GM21367 (cell line): Measurements from ENCODE around the gene DYNLT5.
"Not testable (repeated sequence)": the region's sequence is repeated elsewhere in the genome, so short reads cannot be mapped to it uniquely, and the experiment has no call there.

ENCODE experiments used
- ATAC-seq: cut with Tn5 transposase; IDR thresholded peaks from one replicate; pipeline ENCODE4 v1.9.1; 2021; ENCODE audit not compliant: unreplicated experiment

Gene DYNLT5

DNA sequence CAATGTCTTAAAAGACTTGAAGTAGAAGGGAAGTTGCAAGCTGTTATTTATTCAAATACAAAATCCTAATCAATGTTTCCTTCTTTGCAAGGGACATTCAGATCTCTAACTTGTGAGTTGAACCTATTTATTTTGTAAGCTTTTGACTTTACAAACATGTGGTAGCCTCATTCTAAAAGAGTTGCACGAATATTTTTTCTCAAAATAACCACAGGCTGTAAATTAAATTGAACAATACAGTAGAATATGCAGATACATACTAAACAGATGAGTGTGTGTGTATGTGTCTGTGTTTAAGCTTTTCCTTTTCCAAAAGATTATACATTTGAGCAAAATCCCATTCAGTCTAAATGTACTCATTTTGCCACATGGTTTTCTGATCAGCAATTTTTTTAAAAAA is 4.8 kb upstream of the DYNLT5 start:
- no peak for ATAC-seq

DNA sequence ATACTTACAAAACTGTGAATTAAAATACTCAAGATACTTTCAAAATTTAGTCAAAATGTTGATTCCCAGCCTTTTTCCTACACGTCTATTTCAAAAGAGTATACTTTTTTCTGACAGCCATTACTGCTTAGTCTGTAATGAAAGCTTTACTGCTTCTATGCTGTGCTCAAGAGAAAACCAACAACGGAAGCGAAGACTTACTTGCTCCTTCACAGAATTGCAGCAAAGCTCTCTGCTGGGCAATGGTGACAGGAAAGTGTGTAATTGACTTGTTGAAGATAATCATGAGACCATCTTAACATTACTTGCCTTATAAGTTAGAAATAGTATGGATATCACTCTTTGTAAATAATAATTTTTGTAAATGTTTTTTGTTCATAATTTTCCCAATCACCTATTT is 1.7 kb upstream of the DYNLT5 start:
- no peak for ATAC-seq

DNA sequence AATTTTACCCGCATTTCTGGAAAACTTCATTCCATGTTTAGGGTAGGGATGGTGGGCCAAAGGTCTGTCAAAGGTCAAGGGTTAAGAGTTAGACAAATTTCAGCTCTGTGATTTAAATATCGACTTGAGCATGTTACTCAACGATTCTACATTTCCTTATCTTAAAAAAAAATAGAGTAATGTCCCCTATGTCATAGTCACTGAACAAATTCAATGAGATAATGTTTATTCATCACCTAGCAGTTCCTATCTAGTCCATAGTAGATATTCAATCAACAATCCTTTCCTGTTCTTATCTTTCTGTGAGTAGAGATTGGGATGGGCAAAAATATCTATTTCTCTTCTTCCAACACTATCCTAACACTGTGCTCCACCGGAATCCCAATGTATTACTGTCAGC is 1.1 kb upstream of the DYNLT5 start:
- no peak for ATAC-seq

DNA sequence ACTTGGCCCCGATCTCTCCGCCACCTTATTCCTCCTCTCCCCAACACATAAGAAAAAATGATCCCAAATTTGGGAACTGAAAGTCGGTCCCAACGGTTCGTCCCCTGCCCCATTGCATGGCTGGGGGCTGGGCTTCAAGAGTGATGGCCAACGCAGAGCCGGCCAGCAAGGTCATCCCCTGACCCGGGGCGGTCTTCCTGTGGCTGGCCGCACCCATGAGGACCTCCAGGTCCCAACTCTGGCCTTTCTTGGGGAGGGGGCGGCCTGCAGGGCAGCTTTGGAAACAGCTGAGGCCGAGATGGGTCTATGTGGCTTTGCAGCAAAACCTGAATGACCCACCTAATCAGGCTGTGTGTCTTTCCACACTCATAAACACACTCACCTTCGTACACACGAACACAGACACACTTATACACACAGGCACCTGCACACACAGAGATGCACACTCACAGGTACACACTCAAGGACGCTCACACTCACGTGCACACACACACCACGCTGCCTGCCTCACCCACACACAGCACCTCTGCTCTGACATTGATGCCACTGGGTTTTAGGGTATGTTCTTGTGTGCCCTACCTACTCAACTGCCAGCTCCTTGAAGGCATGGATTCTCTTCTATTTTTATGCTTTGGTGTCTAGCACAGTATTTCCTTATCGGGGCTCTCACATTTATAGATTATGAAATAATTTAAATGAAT is 562 bp downstream of the DYNLT5 start:
- ATAC-seq = no peak

DNA sequence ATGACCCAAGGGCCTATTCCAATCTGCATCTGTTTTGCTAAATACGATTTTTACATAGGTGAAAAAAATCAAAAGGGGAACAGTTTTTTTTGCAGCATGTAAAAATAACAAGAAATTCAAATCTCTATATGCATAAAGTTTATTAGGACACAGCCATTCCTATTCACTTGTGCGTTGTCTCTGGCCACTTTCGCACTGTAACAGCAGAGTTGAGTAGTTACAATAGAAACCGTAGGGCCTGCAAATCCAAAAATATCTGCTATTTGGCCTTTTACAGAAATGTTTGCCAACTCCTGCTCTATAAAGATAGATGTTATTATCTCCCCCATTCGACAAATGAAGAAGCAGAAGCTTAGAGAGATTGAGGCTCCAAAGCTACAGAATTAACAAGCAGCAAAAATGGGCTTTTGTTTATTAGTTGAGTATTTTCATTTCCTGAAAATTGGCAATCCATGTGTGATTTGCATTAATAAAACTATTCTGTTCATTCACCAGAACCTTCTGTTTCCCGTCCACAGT is 5.5 kb downstream of the DYNLT5 start:
- no peak for ATAC-seq

DNA sequence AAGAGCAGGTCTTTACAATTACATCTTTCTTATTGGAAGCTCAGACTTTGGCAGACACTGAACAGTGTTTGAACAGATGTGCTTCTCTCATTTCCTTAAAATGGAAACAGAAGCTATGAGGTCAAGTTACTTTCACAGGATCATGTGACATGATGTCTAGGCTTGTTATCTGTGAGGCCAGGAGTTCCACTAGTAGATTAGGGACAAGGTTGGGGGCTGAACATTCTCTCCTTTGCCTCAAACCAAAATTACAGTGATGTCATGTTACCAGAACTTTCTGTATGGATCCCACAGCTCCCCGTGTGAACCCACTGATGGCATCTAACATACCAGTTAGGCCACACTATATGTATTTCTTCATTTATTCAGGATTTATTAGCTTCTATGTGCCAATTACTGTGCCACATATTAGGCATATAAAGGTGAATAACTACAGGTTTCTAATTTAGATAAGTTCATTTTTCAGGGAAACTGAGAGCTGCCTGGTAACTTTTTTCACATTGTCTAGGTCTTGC is 6.0 kb downstream of the DYNLT5 start:
- ATAC-seq = peak; percentile 100

DNA sequence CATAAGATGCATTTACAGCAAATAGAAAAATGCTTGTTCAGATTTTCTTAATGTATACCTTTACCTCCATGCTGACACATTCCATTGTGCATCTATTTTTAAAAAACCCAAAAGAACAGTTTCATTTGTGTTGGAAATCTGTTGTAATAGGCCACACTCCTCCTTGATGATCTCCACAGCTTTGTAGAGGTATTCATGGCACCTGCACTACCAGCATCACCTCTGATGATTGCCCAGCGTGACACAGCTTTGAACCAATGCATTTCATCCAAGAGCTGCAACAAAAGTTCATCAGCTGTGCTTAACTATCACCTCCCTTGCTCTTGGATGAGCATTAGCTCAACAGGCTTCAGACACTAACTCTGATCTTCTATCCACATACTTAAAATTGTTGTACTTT is 8.2 kb downstream of the DYNLT5 start:
- ATAC-seq = no peak

DNA sequence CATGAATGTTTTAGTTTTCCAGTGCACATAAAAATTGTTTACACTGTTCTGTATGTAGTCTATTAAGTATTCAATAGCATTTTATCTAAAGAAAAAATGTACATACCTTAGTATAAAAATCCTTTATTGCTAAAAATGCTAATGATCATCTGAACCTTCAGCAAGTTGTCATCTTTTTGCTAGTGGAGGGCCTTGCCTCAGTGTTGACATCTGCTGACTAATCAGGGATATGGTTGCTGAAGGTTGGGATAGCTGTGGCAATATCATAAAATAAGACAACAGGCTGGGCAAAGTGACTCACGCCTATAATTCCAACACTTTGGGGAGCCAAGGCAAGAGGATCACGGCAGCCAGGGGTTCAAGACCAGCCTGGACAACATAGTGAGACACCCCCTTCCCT is 9.0 kb downstream of the DYNLT5 start:
- no peak for ATAC-seq

DNA sequence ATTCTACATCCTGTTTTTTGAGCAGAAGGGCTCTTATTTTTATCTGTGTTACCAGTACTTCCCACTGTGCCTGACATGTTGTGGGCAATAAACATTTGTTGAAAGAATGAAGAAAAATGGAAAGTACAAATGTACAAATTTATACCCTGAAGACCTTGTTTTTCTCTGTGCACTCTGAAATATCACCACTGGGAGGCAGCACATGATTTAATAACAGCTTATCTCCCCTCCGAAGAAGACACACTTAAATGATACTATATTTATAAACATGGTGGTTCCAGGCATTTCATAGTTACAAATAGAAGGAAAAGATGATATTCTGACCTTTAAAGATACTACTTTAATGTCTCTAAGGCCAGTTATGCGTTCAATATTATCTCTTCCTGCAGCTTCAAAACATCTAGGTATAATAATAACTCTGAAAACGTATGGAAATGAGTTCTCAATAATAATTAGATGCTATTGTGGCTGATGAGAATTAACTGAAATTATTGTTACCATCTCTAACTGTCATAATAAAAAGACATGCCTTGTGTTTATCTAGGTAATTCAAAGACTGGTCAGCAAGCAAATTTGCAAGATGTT is 12.8 kb downstream of the DYNLT5 start:
- peak; percentile 67 for ATAC-seq

DNA sequence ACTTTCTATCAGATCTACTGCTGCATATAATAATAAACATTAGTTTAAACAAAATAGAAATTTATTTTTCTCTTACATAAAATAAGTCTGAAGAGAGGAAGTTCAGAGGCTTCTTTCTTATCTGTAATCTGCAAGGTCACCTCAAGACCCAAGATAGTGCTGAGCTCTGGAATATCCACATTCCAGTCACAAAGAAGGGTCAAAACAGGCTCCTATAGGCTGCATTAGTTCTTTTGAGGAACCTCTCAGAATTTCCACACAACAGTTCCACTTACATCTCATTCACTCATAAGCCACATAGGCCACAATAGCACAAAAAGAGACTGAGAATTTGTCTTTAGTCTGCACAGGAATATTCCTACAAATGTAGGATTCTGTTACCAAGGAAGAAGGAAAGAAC is 15.4 kb downstream of the DYNLT5 start:
- ATAC-seq = no peak

DNA sequence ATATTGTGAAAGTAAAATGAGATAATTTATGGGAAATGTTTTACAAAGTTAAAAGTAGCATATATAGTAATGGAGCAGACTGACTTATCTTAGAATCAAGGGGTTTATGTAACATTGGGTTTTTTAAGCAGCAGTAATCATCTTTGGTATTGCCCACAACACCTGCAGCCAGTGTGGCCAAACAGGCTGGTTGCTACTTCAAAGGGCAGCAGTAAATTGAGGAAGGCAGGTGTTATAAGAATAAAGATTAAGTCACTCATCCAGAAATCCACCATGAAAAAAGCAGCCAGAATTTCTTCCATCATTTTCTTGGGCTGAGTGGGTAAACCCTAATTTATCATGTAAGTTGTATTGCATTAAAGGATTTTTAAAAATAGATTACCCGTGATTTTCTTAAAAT is 16.7 kb downstream of the DYNLT5 start:
- no peak for ATAC-seq

DNA sequence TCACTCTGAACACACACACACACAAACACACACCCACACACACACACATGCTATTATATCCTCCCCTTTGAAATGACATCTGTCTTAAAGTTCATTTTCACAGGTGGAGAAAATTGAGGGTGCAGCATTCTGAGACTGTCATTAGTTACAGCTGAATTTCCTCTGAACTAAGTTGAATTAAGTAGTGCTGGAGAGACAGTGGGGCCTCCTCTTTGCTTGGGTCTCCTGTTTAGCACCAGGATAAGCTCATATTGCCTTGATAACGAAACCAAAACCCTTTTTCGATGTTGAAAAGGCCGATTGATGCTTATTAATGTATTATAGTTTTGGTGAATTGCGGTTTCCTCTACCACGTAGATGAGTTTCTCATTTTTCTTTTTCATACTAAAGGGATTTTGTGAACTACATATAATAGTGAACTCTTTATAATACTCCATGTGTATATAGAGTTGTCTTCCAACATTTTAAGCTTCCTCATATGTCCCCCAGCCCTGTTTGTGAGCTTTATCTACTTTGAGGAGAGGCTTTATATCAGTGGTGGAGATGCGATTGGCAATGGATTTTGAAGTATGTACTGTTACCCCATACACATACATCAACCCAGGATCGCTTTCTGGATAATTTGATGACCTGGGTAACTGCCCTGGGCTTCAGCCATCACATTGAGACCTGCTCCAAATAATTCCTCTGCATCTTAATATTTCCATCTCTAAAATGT is 17.4 kb downstream of the DYNLT5 start:
- ATAC-seq = no peak

DNA sequence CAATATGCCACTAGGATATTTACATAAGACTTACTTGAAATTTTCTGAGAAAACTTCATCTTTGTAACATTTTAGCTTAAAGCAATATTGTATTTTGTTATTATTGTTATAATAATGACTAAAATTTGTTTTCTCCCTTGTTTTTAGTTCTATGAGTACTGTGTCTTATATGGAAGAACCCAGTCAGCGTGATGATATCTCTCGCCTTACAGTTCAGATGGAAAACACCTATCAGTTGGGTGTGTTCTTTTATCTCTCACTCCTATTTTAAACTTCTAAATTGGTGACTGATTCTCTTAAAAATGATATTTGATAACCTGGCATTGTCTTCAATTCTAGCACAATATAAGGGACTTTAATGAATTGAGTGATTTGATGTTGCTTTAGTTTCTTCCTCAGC is 18.0 kb downstream of the DYNLT5 start:
- ATAC-seq = no peak

DNA sequence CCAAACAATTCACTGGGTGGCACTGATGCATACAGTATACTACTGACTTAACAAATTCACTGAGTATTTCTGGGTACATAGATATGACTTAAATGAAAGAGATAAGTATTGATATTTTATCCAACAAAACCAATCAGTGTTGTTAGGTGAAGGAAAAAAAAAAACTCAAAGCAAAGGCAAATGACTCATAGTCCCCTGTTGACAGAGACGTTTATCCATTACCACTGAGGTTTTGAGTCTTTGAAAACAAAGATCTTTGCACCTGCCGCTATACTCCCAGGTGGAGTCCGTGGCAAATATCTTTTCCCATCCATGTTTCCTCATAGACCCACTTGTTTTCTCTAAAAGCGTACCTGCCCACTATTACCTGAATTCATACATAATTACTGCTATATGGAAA is 18.4 kb downstream of the DYNLT5 start:
- no peak for ATAC-seq

DNA sequence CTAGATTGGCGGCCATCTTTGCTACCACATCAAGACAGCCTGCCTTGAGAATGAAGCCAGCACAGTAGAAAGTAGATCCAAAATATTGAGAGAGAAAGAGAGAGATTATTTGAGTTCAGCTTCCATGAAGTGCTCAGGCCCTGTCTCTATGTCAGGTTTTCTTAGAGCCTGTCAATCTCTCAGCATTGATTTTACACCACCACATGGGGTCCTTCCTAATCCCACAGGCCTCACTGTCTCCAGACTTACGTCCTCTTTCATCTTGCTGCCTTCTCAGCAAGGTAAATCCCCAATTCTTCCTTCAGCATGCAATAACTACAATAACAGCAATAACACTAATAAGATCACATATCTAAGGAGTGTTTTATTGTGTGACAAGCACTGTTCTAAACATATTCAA is 21.0 kb downstream of the DYNLT5 start:
- no peak for ATAC-seq

DNA sequence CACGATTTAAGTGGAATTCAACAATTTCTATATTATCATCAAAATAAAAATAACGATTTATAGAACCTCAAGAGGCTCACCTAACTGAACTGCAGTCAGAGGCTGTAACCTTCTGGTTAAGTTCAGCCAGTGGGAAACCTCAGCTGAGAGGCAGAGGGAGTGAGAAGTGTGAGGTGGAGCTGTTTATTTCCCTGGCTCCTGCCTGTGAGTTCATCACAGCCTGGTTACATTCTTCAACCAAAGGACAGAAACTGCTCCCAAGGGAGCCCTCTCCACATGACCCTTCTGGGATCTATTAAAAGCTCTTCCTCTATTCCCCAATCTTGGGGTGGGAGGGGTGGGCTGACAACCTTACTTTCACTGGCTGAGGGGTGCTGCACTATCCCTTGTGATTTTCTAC is 22.2 kb downstream of the DYNLT5 start:
- no peak for ATAC-seq

DNA sequence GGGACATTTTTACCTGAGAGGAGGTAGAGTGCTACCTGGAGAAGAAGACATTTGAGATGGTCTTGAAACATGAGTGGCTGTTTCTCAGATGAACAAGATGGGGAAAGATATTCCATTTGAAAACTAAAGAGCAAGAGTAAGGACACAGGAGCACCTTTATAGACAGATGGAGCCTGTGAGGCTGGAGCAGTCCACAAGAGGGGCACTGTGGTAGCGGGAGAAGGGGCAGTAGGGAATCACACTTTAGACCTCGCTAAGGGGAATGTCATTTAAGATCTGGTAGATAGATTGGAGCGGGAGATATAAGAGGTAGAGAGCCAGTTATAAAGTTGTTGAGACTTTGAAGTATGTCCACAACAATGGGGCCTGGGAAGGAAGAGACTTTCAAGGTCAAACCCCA is 23.4 kb downstream of the DYNLT5 start:
- no peak for ATAC-seq

DNA sequence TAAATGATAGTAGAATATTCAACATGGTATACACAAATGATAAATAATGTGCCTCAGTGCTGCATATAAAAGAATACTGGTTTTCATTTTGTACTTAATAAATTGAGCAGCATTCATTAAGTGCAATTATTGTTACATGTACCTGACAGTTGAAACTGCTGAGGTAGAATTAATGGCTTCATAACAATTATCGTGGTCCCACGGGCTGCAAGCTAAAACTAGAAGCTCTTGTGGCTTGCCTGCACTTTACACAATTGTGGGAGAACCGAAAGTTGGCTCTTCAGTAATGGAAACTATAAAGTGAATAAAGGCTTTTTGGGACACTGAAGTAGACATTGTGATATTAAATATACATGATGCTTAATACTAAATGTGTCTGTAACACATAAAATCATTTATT is 25.6 kb downstream of the DYNLT5 start:
- no peak for ATAC-seq

DNA sequence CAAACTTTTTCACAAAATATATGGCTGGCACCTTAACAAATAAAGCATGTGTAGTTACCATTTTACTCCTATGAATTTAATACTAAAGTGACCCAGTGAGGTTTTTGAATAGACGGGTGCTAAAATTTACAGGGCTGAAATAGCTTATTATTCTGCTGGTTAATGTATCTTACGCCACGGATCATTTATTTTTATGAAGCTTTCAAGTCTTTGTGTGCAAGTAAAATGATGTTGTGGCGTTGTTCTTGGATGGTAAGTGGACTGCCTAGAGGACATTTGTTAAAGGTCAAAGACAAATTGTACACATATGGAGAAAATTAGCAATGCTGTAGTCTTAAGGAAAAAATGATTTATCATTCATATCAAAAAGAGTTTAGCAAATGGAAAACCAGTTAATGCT is 26.0 kb downstream of the DYNLT5 start:
- no peak for ATAC-seq

DNA sequence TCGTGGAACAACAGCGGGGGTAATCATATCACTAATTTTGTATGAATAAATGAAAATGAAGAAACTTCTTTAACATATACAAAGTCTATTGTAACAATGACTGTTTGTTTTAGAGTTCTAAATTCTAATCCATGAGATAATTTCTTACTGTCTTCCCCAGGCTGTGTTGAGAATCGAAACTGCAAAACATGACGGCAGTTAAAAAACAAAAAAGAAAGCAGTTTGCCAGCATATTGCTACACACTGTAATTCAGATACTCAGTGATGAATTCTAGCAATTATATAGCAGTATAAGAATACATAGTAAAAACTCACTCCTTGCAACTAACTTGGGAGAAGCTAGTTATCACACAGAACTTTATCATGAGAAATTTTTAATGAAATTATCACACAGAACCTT is 26.7 kb downstream of the DYNLT5 start:
- ATAC-seq = no peak

DNA sequence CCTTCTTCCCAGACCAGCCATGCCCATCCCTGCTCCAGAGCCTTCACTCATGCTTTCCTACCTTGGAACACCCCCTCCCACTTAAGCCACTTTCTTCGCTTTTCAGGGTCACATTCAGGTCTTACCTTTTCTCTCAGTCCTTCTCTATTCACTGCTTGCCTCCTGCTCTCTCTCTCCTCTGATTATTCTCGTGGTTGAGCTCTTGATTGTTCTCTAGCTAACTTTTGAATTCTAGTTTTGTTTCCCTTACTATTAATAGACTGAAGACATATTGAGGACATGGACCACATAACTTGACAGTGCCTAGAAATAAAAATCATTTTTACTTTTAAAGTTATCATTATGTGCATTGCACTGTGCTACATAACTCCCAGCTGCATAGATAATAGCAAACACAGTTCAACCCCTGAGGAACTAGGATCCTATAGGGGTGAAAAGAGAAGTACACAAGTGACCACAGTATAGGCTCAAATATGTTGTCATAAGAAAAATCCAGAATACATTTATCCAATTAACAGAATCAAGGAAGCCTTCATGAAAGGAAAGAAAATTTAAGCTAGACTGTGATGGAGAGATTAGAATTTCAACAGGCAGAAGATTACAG is 27.3 kb downstream of the DYNLT5 start:
- ATAC-seq = no peak

DNA sequence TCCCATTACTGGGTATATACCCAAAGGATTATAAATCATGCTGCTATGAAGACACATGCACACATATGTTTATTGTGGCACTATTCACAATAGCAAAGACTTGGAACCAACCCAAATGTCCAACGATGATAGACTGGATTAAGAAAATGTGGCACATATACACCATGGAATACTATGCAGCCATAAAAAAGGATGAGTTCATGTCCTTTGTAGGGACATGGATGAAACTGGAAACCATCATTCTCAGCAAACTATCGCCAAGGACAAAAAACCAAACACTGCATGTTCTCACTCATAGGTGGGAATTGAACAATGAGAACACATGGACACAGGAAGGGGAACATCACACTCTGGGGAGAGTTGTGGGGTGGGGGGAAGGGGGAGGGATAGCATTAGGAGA is 33.5 kb downstream of the DYNLT5 start:
- ATAC-seq = not testable (repeated sequence)
